NCI-H2171 (cell line): ENCODE measurements around the gene HLA-DPA1.
"Not testable (repeated sequence)": the region's sequence is repeated elsewhere in the genome, so short reads cannot be mapped to it uniquely, and the experiment has no call there.

Experiments used
- DNase-seq: peaks from one replicate; lab custom pipeline; 2025; lab: John Stamatoyannopoulos, UW

Gene HLA-DPA1

GRCh38 chr6:33064723-33065122 lies 8.7 kb downstream of the HLA-DPA1 start:
- DNase-seq, result no peak

DNA sequence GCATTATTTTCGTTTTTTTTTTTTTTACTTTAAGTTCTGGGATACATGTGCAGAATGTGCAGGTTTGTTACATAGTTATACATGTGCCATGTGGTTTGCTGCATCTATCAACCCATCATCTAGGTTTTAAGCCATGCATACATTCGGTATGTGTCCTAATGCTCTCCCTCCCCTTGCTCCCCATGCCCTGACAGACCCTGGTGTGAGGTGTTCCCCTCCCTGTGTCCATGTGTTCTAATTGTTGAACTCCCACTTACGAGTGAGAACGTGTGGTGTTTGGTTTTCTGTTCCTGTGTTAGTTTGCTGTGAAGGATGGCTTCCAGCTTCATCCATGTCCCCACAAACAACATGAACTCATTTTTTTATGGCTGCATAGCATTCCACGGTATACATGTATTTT lies 10.0 kb downstream of the HLA-DPA1 start:
- not testable (repeated sequence) for DNase-seq

DNA sequence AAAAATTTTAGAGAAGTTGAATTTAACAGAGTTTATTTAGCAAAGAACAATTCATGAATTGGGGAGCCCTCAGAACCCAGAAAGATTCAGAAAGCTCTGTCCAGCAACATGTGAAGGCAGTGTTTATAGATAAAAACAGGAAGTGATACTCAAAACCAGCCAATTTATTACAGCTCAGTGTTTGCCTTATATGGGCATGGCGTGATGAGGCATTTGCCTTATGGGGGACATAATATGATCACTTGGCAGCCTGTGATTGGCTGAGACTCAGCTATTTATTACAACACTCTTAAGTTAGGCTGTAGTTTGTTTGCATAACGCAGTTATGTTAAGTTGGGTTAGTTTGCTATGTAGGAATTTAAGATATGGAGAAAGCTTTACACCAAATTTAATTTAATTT lies 11.5 kb downstream of the HLA-DPA1 start:
- no peak for DNase-seq

GRCh38 chr6:33057222-33058150 lies 16.0 kb downstream of the HLA-DPA1 start:
- DNase-seq, result no peak

DNA sequence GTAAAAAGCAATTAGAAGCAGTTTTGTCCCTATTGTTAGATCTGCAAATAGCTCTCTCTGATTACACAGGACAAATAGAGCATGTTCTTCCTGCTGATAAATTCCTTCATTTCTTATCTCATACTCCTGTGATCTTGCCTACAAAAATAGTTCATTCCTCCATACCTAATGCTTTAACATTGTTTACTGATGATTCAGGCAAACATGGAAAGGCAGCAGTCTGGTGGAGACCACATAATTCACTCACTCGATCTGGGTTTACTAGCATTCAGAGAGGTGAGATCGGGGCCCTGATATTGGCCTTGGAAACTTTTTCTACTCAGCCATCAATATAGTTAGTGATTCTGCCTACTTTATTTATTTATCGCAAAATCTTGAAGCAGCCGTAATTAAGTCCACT lies 20.2 kb downstream of the HLA-DPA1 start:
- DNase-seq, result no peak

DNA sequence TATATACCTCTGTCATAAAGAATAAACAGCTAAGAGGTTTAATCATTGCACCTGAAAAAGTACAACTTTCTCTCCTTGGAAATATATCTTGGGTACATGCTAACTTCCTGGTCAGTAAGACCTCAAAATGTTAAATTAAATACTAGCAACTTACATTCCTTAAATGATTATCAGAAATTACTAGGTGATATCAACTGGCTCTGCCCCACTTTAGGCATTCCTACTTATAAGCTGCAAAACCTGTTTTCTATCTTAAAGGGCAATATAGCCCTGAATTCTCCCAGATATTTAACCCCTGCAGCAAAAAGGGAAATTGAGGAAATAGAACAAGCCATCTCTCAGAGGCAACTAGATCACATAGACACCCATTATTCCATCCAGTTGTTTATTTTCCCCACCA lies 20.8 kb downstream of the HLA-DPA1 start:
- DNase-seq, result no peak

- DNase-seq, result no peak
Measured at GRCh38 chr6:33050014-33050810, 23.2 kb downstream of the HLA-DPA1 start.

GRCh38 chr6:33049323-33050013 lies 24.0 kb downstream of the HLA-DPA1 start:
- DNase-seq, result no peak

DNA sequence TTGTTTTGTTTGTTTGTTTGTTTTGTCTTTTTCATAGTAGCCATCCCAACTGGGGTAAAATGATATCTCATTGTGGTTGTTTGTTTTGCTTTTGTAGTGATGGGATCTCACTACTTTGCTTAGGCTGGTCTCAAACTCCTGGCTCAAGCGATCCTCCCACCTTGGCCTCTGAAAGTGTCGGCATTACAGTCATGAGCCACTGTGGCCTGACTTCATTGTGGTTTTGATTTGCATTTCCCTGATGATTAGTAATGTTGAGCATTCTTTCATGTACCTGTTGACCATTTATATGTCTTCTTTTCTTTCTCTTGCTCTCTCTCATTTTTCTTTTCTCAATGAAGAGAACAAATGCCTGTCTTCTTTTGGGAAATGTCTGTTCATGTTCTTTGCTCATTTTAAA lies 33.3 kb downstream of the HLA-DPA1 start:
- no peak for DNase-seq

- DNase-seq, result no peak
Measured at GRCh38 chr6:33036535-33036934, 36.9 kb downstream of the HLA-DPA1 start.

DNA sequence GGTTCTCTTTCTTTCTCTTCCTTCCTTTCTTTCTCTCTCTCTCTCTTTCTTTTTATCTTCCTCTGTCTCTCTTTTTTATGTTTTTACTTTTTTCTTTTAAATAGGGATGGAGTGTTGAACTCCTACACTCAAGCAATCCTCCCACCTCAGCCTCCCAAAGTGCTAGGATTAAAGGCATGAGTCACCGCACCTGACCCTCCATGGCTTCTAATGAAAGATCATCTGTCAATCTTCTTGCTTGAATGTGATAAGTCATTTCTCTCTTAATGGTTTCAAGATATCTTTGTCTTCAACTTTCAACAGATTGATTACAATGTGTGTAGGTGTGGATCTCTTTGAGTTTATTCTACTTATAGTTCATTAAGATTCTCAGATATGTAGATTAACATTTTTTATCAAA lies 38.9 kb downstream of the HLA-DPA1 start:
- no peak for DNase-seq

DNA sequence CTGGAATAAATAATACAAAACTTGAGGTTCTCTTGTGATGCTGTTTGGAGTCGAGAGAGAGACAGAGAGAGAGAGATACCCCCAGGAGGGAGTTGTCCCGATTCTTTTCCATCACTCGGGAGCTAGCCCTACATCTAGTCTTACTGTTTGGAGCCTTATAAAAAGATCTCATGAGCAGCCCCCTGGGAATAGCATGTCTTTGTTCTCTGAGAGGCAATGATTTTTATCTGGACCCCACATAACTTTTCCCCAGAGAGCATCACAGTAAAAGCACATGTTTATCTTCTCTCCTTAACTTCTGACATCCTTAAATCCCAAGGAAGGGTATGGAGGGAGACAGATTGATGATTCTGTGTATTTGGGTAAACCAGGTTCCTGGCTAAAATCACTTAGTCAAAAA lies 43.2 kb downstream of the HLA-DPA1 start:
- no peak for DNase-seq

GRCh38 chr6:33029328-33030184 lies 43.9 kb downstream of the HLA-DPA1 start:
- DNase-seq, result no peak

DNA sequence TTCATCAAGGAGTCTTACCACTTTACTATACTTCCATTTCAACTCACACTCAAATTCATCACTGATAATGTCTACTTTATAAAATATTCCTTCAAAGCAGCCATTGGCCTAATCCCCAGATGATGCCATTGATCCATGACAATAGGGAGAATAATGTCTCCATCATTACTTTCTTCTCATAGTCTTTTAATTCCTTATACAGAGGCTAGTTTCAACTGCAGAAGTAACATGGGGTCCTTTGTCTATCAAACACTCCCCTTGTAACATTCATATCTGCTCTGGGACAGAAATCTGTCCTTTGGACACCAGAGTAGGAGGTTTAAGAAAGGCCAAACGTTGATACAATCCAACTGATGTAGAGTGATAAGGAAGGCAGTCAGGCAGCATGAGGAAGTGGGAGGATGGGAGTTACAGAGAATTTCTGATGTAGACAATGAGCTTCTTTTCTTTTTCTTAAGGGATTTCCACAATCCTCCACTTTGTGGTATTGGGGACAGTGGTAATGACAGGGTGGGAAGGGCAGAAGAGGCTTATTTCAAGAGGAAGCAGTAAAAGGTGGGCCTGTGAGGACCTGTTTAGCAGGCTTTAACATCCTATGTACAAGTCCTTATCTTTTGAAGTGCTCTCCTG lies 45.1 kb downstream of the HLA-DPA1 start:
- DNase-seq, result no peak

GRCh38 chr6:33024521-33024920 lies 48.9 kb downstream of the HLA-DPA1 start:
- no peak for DNase-seq

DNA sequence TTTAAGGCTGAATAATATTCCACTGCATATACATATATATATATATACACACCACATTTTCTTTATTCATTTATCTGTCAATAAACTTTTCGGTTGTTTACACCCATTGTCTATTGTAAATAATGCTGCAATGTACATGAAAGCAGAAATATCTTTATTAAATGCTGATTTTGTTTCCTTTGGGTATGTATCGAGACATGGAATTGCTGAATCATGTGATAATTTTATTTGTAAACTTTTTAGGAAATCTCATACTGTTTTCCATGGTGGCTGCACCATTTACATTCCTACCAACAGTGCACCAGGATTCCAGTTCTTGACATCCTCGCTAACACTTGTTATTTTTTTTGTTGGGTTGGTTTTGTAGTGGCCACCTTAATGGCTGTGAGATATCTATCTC lies 49.9 kb downstream of the HLA-DPA1 start:
- DNase-seq, result no peak

- DNase-seq, result no peak
Measured at GRCh38 chr6:33021917-33022316, 51.5 kb downstream of the HLA-DPA1 start.

- no peak for DNase-seq
Measured at GRCh38 chr6:33019372-33019771, 54.1 kb downstream of the HLA-DPA1 start.

DNA sequence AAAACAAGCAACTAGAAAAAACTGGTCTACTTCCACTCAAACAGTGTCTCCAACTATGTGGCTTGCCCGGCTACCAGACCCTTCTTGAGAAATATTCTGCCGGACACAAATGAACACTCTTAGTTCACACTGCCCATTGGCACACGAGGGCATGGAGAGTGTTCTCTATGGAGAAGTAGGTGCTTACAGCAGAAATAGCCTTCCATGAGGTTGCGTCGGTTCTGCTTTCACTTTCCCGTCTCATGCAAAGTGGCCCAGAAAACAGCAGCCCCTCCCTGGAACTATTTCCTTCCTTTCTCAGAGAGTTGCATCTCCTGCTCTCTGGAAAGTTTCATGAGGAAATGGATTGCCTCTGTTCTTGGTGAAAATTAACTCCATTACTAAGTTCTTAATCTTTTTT lies 54.5 kb downstream of the HLA-DPA1 start:
- DNase-seq, result no peak

- no peak for DNase-seq
Measured at GRCh38 chr6:33018418-33018817, 55.0 kb downstream of the HLA-DPA1 start.

- DNase-seq, result no peak
Measured at GRCh38 chr6:33017694-33018353, 55.6 kb downstream of the HLA-DPA1 start.
